ENCODE measurements around the gene VPS39.
A peak's percentile ranks its signal among the peaks of the same experiment; 100 is the strongest.

VPS39 gene

DNA sequence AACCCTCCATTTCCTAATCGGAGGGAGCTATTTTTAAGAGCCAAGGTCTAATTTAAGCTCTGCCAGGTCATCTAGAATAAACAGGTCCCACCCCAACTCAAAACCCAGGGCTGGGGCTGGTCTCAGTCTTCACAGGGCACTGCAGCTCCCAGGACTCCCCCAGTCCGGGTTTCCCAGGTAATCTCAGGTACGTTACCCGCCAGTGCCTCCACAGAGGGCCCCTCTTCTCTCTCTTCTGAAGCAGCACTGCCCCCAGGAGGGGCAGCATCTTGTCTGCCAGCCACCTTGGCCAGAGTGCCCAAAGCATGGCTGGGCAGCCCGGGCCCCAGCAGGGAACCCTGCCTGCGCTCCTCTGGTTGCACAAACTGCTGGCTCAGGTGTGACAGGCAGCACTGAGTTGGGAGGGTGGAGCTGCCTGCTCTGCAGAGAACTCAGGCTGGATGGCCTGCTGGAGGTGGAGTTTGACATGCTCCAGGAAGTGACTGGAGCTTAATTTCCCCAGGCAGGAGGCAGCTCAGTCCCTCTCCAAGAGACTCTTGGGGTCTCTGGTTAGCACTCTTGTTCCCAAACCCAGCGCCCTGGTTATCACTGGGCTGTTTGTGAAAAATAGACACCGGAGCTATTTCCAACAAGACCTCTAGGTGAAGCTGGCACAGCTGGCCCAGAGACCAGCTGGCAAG lies 51.7 kb downstream of the VPS39 start, which contains the start of gene PLA2G4F:
TSS of gene PLA2G4F (minus strand) at position 394 of the 680 bp plus-strand sequence. CDS start at position 307, 87 bp downstream.
- DNase-seq: peak; percentile 47

DNA sequence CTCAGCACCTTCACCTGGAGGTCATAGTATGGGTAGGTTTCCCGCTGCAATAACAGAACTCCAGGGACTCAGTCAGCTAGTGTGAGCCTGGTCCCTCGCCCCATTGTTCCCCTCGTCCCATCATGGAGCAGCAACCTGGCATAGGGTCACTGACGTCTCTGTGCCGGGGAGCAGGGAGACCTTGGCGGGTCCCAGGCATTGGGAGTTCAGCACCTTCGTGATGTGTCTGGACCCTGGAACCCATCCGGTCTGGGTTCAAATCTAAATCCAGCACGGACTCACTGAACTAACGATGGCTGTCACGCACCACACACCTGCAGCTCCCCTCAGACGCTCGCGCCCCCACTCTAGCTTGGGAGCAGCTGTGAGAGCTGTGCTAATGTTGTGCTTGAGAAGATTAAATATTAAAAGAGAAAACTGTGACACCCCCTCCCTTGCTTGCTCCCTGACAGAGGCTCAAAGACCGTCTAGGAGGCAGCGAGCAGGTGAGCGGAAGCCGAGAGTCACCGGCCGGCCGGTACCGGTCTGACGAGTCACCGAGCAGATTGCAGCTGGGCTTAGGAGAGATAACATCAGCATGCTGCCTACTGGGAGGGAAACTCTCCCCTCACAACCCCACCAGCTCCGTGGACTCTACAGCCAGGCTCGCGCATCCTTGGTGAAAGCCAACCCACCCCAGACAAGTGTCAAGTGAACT lies 52.4 kb downstream of the VPS39 start:
- peak; percentile 49 for DNase-seq

DNA sequence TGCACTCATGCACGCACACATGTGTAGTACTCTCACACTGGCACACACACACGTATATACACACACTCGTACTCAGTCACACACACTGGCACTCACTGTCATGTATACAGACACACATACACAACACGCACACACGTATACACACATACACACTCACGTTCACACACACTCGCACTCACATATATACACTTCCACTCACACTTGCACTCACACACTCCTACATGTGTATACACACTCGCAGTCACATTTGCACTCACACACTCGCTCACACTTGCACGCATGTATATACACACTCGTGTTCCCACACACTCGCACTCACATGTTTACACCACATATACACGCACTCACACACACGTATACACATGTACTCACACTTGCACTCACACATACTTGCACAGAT lies 53.1 kb downstream of the VPS39 start:
- no peak for DNase-seq

DNA sequence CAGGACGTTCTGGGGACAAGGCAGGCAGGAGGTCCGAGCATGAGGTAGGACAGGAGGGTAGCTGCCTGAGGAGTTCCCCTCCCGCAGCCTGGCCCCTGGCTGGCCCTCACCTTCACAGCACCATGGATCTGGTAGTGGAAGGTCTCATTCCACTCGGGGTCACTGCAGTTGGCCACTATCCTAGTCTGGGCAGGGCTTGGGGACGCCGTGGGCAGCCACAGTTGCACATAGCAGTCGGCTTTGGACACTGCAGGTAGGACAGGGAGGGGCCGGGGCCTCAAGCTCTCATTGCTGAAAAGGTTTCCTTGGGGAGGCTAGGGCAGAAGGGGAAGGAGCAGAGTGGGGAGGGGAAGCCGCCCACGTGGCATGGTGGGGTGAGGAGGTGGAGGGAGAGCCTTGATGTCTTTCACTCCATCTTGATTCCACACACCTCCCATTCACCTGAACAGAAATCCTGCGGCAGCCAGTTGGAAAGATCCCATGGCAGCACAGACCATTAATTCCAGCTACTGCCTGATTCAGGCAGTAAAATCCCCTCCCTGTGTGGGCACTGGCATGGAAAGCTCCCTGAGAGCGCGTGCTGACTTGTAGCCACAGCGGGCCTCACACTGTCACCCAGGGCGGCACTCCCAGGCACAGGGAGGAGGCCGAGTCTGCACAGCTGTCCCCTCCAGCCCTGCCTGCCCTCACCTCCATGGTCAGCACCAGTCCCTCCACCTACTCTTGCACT lies 53.7 kb downstream of the VPS39 start:
- DNase-seq: peak; percentile 41

DNA sequence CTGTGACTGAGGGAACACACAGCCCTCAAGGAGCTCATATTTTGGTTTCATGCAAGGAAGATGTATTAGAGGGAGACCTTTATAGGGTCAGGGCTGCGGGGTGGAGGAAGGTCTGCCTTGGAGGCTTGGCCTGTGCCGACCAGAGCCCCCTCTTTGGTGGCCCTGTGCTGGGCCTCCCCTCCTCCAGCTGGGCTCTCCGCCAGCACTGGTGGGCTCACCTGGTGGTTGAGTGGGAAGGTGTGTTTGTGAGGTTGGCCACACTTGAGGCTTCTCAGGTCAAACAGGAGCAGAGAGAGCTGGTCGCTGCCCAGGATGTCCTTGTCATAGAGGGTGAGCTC lies 54.3 kb downstream of the VPS39 start:
- no peak for DNase-seq

DNA sequence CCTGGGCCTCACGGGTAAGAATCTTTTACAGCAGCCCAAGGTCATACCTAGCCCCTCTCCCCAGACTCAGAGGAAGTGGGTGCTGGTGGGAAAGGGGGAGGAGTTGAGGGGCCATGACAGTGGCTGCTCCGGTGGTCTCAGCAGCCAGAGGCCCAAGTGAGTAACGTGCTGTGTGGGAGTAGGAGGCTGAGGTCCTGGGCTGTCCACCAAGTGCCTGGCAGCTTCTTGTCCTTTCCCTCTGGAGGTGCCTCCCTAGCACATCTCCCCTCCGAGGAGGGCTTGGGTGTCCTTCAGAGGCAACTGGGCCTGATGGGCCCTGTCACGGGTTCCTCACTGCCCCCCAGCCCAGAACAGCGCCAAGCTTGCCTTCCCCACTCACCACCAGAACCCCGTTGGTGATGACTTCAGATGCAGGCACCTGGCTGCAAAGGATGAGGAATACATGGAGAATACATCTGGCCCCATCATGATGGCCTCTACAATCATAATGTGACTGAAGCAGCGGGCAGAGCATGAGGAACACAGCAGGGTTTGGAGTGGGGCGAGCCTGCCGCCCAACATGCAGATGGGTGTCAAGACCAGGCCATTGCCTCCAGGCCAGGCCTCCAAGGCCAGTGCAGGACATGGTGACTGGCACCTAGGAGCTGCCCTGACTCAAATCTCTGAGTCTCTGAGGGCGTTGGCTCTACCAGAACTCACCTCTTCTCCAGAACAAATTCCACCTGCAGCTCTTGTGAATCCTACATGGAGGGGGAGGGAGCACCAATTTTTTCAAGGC lies 55.0 kb downstream of the VPS39 start:
- no peak for DNase-seq

DNA sequence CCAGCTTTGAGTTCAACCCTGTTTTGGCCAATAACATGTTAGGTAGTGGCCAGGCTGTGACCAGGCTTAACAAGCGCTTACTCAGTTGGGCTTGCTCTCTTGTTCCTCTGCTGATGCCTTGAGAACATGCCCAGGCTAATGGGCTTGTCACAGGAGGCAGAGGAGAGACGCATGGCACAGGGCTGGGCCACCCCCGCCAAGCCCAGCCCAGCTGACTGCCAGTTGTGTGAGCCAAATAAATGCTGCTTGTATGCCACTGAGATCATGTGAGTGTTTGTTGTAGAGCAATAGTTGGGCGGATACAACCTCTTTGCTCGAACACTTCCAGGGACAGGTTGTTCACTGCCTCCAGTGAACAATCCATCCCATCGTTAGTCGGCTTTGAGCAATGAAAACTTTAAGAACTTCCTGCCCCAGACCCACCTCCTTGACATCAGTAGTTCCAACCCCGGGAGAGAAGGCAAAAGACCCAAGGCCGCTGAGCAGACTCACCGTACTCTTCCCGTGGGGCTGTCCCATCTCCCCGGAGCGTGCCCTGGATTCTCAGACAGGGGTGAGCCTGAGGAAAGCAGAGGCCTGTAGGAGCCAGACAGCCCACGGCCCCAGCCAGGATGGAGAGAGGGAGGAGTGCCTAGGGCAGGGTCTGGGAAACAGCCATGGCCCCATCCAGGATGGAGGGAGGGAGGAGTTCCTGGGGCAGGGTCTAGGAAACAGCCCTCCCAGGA lies 55.7 kb downstream of the VPS39 start:
- DNase-seq: no peak

DNA sequence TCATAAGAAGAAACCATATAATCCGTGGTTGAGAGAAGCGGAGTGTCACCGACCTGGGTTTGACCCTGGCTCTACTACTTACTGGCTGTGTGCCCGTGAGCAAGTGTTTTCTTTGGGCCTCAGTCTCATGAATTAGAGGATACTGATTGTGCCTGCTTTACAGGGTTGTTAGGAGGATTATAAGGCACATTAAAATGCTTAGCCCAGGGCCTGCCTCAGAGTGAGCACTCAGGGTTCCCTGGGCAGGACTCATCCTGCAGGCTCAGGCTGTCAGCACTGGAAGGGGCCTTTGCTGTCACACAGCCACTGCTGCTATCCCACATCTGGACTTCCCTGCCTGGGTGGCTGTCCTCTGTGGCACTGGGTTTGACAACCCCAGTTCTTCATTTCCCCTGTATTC lies 56.4 kb downstream of the VPS39 start:
- DNase-seq: no peak

DNA sequence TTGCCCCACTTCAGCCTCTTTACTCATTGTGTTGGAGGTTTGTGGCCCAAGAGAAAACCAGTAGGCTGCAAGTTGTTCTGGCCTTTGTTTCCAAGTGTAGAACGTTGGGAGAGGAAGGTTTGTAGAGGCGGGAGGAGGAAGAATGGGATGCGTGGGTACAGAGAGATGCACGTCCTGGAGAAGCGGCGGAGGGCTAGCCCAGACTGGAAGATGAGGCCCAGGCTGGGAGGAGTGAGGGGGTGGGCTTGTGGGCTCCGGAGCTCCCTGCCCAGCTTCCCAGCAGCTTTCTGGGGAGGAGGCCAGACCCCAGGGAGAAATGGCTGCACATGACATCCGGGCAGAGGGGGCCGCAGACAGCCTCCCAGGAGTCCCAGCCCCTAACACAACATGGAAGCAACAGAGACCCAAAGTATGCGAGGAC lies 57.0 kb downstream of the VPS39 start:
- no peak for DNase-seq

DNA sequence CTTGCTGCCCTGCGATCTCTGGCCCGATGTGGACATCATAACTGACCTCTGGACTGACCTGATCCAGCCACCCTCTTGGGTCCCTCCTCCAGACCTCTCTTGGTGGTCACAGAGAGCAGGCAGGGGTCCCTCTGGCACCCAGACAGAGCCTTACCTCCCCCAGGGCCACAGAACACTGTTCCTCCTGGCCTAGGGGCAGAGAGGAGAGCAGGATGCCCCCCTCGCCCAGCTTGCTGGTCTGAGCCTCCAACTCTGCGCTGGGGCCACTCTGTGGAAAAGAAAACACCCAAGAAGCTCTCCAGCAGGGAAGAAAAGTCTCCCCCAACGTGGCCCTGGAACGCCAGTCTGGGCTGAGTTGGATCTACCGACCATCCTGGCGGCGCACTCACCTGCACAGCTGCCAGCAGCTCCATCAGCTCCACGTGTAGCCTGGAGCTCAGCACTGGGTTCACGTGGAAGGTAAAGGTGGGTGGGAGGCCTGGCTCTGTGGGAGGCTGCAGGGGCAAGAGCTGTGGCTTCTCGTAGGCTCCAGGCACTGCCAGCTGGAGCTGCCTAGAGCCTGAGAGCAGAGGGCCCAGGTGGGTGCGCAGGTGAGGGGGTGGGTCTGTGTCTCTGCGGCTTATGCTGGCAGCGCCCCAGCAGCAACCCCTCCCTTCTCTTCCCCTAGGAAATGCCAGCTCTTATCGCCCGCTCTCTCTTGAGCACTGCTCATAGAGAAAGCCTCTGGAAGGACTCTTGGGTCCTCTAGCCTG lies 57.7 kb downstream of the VPS39 start:
- DNase-seq: no peak

DNA sequence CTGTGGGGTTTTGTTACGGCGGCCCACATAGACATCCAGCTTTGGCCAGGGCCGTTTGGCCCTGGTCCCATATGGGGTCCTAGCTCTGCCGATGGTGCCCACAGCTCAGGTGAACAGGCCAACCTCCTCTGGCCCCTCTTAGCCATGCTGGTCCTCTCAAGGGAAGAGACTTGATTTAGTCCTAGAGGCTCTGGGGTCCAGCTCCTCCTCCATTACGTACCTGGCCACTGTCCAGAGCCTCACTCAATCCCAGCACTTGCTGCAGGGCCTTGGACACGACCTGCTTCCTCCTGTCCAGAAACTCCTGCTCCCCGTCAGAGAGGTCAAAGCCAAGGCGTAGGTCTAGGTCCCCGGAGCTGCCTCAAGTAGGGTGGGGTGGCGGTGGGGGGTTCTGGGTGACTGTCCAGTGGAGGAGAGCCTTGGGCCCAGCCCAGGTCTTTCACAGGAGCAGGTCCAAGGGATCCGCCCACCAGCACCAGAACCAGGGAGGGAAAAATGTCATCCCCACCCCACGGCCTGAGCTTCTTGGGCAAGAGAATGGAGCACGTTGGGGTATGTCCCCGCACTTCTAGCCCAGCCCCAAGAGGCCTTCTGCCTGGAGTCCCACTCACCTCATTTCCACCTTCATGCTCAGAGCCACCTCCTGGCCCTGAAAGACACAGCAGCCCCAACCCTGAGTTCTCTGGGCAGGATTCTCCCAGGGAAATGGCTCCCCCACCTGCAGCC lies 58.4 kb downstream of the VPS39 start:
- no peak for DNase-seq

DNA sequence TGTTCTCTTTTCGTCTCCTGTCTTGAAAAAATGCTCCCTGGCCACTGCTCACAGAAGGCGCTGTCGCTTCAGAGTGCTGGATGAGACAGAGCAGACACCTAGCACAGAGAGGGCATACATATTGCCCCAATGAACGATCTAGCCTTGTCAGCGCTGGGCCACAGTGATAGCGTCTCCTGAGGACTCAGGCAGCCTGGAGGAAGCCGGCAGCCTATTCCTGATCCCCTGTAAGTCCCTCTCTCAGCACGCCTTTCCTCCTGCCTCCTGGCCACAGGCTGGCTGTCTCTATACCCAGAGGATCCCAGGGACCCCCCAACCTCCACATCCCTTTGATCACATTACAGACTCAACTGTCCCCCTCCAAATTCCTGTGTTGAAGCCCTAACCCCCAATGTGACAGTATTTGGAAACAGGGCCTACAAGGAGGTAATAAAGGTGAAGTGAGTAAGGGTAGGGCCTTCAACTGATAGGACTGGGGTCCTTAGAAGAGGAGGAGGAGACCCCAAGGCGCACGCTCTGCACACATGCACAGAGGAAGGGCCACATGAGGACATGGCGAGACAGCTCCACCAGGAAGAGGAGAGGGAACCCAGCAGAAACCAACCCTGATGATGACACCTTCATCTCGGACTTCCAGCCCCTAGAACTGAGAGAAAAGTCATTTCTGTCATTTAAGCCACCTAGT lies 59.2 kb downstream of the VPS39 start:
- no peak for DNase-seq

DNA sequence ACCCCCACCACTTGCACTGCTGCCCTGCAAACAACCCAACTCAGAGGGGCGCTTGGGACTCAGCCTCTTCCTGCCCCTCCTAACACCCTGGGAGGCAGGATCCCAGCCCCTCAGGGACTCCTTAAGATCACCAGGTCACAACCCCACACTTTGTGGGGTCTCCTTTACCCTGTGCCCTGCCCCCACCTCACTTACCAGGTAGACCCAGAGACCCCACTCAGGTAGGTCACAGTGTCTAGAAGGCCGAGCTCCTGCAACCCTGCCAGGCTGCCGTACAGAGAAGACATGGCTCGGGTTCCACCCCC lies 60.7 kb downstream of the VPS39 start:
- no peak for DNase-seq

DNA sequence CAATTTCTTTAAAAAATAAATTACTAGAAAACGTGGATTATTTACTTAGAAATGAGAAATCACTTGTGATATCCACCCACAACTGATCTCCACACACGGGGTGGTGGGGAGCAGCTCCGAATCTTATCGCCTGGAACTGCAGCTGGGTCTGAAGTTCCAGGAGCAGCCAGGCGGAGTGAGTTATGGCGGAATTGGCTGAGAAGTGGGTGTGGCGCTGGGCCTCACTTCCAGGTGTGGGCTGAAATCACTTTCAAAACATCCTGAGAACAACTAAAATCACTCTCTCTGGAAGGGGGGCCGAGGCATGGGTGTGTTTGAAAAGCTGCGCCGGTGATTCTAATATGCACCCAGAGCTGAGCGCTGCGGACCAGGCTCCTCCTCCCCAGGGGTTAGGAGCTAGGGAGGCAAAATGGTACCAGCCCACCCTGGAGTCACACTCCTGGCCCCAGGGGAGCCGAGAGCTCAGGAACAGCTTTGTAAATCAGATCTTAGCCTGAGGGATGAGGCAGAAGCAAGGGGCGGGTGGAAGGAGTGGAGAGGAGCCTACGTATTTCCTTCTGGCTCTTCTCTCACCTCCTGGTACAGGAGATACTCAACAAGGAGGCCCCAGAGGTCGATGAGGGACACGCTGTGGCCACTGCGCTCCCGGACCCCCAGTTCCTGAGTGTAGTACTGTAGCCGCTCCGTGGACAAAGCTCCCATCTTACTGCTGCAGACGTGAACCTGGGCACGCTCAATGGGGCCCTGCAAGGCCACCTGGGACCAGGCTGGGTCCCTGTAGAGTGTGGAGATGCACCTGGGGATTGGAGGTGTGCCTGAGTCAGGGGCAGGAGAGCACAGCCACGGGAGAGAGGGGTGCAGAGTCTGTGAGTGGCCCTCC lies 61.3 kb downstream of the VPS39 start:
- no peak for DNase-seq

DNA sequence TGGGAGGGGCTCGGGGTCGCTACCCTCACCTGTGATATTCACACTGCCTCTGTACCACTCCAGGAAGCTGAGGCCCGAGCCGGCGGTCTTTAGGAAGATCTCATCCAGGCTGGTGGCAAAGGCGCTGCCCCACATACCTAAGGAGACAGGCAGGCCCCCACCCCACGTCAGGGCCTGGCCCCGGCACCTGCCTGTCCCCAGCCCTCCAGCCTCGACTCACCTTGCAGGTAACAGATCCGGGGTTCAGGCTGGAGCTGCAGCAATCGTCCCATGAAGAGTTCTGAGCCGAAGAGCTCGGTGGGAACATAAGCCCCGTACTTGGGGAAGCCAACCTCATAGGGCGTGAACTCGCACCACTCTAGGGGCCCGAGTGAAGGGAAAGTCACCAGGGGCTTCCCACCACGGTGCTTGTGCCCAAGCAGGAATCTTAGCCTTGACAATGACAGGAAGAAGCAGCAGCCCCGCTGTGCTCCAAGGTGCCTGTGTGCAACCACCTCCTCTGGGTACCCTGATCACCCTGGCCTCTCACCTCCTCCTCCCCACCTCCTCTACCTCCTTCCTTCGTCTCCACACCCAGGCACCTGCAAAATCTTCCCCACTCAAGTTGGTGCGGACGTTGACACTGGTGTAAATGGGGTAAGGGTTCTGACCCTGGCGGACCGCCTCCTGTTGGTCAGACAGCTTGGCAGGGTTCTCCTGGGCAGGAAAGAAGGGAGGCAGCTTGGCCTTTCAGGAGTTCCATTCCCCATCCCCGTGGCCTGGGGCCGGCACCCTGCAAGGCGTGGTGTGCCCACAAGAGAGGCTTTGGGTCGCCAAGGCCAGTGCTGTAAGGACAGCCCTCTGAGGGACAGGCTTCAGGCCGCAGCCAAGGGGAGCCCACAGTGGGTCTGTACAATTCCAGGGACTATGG lies 62.3 kb downstream of the VPS39 start:
- no peak for DNase-seq

DNA sequence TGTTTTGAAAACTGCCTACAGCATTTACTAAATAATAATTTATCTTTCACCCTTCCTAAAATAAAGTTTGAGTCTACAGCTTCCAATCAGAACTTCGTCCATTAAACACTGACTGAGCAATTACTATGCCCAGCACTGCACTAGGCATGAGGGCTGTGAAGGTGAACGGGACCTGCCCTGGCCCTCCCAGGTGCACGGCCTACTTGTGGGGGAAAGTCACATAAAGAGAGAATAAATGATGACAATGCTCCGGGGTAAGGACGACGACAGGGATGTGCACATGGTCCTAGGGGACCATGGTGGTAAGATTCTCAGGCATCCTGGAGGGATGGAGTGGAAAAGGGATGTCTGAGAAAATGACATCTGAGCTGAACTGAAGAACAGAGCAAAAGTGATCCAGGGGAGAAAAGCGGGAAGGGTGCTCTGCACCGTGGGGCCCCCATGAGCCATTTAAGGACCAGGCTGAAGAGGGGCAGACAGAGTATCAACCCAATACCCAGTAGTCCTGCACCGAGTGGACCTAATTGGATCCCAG lies 63.2 kb downstream of the VPS39 start:
- DNase-seq: no peak

DNA sequence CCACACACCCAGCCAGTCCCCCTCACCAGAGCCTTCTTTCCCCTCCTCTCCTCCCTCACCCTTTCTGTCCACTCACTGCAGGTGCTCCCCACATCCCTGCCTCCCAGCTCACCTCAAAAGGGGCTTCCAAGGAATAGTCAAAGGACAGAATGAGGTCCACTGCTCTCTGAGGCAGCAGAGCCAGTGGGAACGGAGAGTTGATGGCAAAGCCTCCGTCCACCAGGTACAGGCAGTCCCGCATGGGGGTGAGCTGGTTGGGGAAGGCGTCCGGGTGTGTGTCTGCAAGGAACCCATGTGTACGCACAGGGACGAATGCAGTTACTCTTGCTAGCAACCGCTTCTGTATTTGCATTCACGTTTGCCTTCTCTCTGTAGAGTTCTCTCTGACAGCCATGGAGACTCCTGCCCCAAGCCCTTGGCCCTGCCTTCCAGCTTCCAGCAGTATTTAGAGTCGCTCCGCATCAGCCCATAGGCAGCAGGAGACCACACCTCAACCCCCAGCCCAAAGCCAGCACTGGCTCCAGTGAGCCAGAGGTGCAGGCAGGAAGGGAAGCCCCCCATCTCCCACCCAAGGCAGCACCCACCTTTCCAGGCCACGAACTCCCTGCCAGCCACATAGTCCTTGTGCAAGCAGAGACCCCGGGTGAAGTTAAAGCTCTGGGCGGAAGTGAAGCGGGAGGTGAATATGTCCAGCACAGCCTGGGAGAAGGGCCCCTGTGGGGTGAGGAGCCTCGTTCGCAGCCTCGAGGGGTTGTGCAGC lies 64.1 kb downstream of the VPS39 start:
- no peak for DNase-seq
